Measurements from ENCODE around the gene ARHGEF2. TPM values are rescaled to one million over a fixed set of nuclear protein-coding genes. Genes with fewer than 3 reads are reported as not detected.
A peak's percentile ranks its signal among the peaks of the same experiment; 100 is the strongest.

ARHGEF2 gene
- polyA plus RNA-seq, 6 donors from 2014 or later = 6.9 to 48.4 (median 27.7) TPM

DNA sequence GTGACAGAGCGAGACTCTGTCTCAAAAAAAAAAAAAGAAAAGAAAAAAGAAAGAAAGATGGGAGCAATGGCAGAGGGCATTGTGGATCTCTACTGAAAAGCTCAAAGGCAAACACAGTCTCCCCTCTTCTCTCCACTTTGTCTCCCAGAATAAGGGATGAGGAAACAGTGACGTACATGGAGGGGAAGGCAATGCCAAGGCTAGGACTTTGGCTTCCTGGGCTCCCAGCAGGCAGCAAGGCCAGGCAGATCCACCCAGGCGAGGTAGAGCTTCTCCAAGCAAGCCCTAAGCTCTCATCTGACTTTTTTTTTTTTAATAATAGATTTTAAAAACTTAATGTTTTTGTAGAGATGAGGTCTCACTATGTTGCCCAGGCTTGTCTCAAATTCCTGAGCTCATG is 4.6 kb downstream of the ARHGEF2 start:
- Mint-ChIP-seq H3K36me3 (peaks cover 14 to 47% of the 10 kb centered on the region in 2 donors), H3K27me3 (no peaks in the 10 kb centered on the region), H3K9me3 (no peaks in the 10 kb centered on the region), H3K4me3 (peak overlapping the region; percentile 68 to 99 (median 96)), H3K27ac (peak overlapping the region in 5 of 6 donors; percentile 63 to 98 (median 75)), H3K4me1 (peaks cover 81 to 86% (median 84%) of the 10 kb centered on the region in 3 donors)
- DNase-seq (no peak), ATAC-seq (ENCODE audit: low read depth in 2 of 2) (no peak)

- Mint-ChIP-seq H3K27ac (peak overlapping the region; percentile 85 to 94 (median 91)), H3K36me3 (peaks cover 14 to 53% of the 10 kb centered on the region in 2 donors), H3K4me1 (peaks cover 93 to 99% (median 96%) of the 10 kb centered on the region in 3 donors), H3K27me3 (no peaks in the 10 kb centered on the region), H3K9me3 (no peaks in the 10 kb centered on the region), H3K4me3 (peak overlapping the region in 7 of 8 donors; percentile 68 to 98 (median 90))
- no peak for DNase-seq
- ATAC-seq (ENCODE audit: low read depth in 2 of 2) = no peak
Observed at GRCh38 chr1:155971910-155972809, 6.2 kb downstream of the ARHGEF2 start.

- Mint-ChIP-seq H3K4me1 (peaks cover 92 to 97% (median 96%) of the 10 kb centered on the region in 3 donors), H3K36me3 (peaks cover 14 to 51% of the 10 kb centered on the region in 2 donors), H3K4me3 (peak overlapping the region; percentile 74 to 95 (median 89)), H3K9me3 (no peaks in the 10 kb centered on the region), H3K27me3 (no peaks in the 10 kb centered on the region), H3K27ac (peak overlapping the region; percentile 91 to 98 (median 95))
- ATAC-seq (ENCODE audit: low read depth in 2 of 2) (peak; percentile 98), DNase-seq (peak; percentile 69)
Observed at GRCh38 chr1:155970531-155971167, 7.7 kb downstream of the ARHGEF2 start.

- H3K36me3 Mint-ChIP-seq = peaks cover 14 to 49% of the 10 kb centered on the region in 2 donors
Observed at GRCh38 chr1:155969377-155969791, 9.0 kb downstream of the ARHGEF2 start.

GRCh38 chr1:155968670-155969069 is 9.7 kb downstream of the ARHGEF2 start:
- Mint-ChIP-seq H3K4me3 (peak overlapping the region in 6 of 8 donors; percentile 39 to 93 (median 68)), H3K27ac (peak overlapping the region in 5 of 6 donors; percentile 81 to 97 (median 93)), H3K27me3 (no peaks in the 10 kb centered on the region), H3K9me3 (no peaks in the 10 kb centered on the region), H3K4me1 (peaks cover 77 to 84% (median 82%) of the 10 kb centered on the region in 3 donors), H3K36me3 (peaks cover 14 to 52% of the 10 kb centered on the region in 2 donors)
- ATAC-seq (ENCODE audit: low read depth in 2 of 2) (no peak), DNase-seq (no peak)

More at GRCh38 chr1:155969377-155969791, 9.0 kb downstream of the ARHGEF2 start:
- Mint-ChIP-seq H3K27ac (peak overlapping the region in 4 of 6 donors; percentile 41 to 97 (median 91)), H3K9me3 (no peaks in the 10 kb centered on the region), H3K4me1 (peaks cover 84 to 88% (median 85%) of the 10 kb centered on the region in 3 donors), H3K27me3 (no peaks in the 10 kb centered on the region), H3K4me3 (peak overlapping the region in 6 of 8 donors; percentile 41 to 95 (median 85))
- ATAC-seq (ENCODE audit: low read depth in 2 of 2) (no peak), DNase-seq (no peak)

DNA sequence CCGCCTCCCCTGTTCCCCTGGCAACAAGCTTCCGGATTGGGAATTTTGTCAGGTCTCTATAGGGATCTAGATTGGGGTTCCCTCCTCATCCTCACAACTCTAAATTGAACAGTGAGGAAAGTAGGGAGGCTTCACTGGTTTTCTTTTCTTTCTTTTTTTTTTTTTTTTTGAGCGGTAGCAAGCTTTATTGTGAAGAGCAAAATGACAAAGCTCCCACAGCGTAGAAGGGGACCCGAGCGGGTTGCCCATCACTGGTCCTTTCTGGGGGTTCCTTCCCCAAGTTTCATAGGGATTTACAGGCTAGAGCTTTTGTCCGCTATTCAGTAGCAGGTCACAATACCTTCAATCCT is 10.3 kb downstream of the ARHGEF2 start:
- Mint-ChIP-seq H3K27ac (peak overlapping the region; percentile 92 to 97 (median 94)), H3K4me1 (peaks cover 71 to 80% (median 76%) of the 10 kb centered on the region in 3 donors), H3K36me3 (peaks cover 11 to 52% of the 10 kb centered on the region in 2 donors), H3K27me3 (no peaks in the 10 kb centered on the region), H3K9me3 (no peaks in the 10 kb centered on the region), H3K4me3 (peak overlapping the region in 7 of 8 donors; percentile 2 to 93 (median 74))
- DNase-seq (no peak), ATAC-seq (ENCODE audit: low read depth in 2 of 2) (no peak)

- peak in 1 of 2 donors; percentile 21 for ATAC-seq (ENCODE audit: low read depth in 2 of 2)
- Mint-ChIP-seq H3K9me3 (no peaks in the 10 kb centered on the region), H3K4me3 (peak overlapping the region; percentile 43 to 93 (median 76)), H3K4me1 (peaks cover 70 to 76% (median 75%) of the 10 kb centered on the region in 3 donors), H3K36me3 (peaks cover 7 to 52% of the 10 kb centered on the region in 2 donors), H3K27ac (peak overlapping the region; percentile 92 to 97 (median 94)), H3K27me3 (no peaks in the 10 kb centered on the region)
- no peak for DNase-seq
Observed at GRCh38 chr1:155967341-155968050, 10.9 kb downstream of the ARHGEF2 start.

- no peak for DNase-seq
- H3K27ac Mint-ChIP-seq = peak overlapping the region in 5 of 6 donors; percentile 79 to 97 (median 93)
- no peaks in the 10 kb centered on the region for H3K9me3 Mint-ChIP-seq
- H3K4me3 Mint-ChIP-seq = peak overlapping the region in 6 of 8 donors; percentile 43 to 93 (median 68)
- H3K4me1 Mint-ChIP-seq = peaks cover 68 to 75% (median 73%) of the 10 kb centered on the region in 3 donors
- ATAC-seq (ENCODE audit: low read depth in 2 of 2) = no peak
- peaks cover 7 to 57% of the 10 kb centered on the region in 2 donors for H3K36me3 Mint-ChIP-seq
- no peaks in the 10 kb centered on the region for H3K27me3 Mint-ChIP-seq
Observed at GRCh38 chr1:155966750-155967149, 11.6 kb downstream of the ARHGEF2 start.

DNA sequence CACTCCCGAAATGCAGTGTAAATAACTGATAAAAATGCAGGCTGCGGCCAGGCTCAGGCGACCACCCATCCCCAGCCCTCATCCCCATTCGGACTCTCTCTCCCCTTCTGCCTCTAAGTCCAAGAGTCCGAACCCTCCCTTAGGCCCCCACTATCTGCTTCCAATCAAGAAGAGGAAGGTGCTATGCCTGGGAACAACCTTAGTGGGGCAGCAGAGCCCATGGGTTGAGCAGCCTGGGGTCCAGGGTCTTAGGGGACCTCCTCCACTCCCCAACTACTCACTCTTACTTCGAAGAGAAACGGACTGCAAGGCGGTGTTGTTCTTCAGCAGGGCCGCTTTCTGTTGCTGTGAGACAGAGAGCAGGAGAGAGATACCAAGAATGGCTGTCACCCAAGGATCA is 12.2 kb downstream of the ARHGEF2 start:
- peak overlapping the region in 5 of 6 donors; percentile 66 to 93 (median 88) for H3K27ac Mint-ChIP-seq
- no peak for ATAC-seq (ENCODE audit: low read depth in 2 of 2)
- H3K4me1 Mint-ChIP-seq = peaks cover 68 to 75% (median 72%) of the 10 kb centered on the region in 3 donors
- DNase-seq = no peak
- H3K9me3 Mint-ChIP-seq = no peaks in the 10 kb centered on the region
- H3K4me3 Mint-ChIP-seq = peak overlapping the region in 3 of 8 donors; percentile 26 to 93 (median 42)
- no peaks in the 10 kb centered on the region for H3K27me3 Mint-ChIP-seq
- peaks cover 7 to 62% of the 10 kb centered on the region in 2 donors for H3K36me3 Mint-ChIP-seq

DNA sequence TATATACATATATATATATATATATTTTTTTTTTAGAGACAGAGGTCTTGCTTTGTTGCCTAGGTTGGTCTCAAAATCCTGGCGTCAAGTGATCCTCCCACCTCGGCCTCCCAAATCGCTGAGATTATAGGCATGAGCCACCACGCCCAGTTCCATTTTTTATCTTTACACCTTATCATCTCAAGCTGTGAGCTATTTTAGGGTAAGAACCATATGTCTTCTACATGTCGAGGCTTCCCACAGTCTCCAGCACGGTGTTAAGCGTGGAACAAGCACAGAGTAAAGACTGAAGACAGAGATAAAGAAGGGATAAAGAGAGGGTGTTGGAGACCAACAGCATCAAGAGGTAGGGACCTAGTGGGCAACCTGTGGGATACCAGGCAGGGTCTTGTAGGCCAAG is 14.2 kb downstream of the ARHGEF2 start:
- Mint-ChIP-seq H3K9me3 (no peaks in the 10 kb centered on the region), H3K4me1 (peaks cover 67 to 74% (median 68%) of the 10 kb centered on the region in 3 donors), H3K4me3 (peak overlapping the region in 2 of 8 donors; percentile 30 to 78), H3K27me3 (no peaks in the 10 kb centered on the region), H3K27ac (peak overlapping the region in 4 of 6 donors; percentile 29 to 93 (median 56)), H3K36me3 (peaks cover 6 to 65% of the 10 kb centered on the region in 2 donors)
- DNase-seq = no peak
- ATAC-seq (ENCODE audit: low read depth in 2 of 2) = no peak

- DNase-seq = no peak
- Mint-ChIP-seq H3K27ac (peak overlapping the region in 3 of 6 donors; percentile 16 to 85 (median 38)), H3K4me3 (peak overlapping the region in 2 of 8 donors; percentile 34 to 61), H3K4me1 (peaks cover 52 to 61% (median 55%) of the 10 kb centered on the region in 3 donors), H3K36me3 (peaks cover 6 to 52% of the 10 kb centered on the region in 2 donors), H3K9me3 (no peaks in the 10 kb centered on the region), H3K27me3 (no peaks in the 10 kb centered on the region)
- no peak for ATAC-seq (ENCODE audit: low read depth in 2 of 2)
Observed at GRCh38 chr1:155962599-155963211, 15.6 kb downstream of the ARHGEF2 start.

GRCh38 chr1:155961937-155962336 is 16.4 kb downstream of the ARHGEF2 start:
- no peaks in the 10 kb centered on the region for H3K27me3 Mint-ChIP-seq
- peak overlapping the region in 5 of 8 donors; percentile 15 to 80 (median 53) for H3K4me3 Mint-ChIP-seq
- peaks cover 12 to 45% of the 10 kb centered on the region in 2 donors for H3K36me3 Mint-ChIP-seq
- ATAC-seq (ENCODE audit: low read depth in 2 of 2) (peak in 1 of 2 donors; percentile 24), DNase-seq (no peak)
- no peaks in the 10 kb centered on the region for H3K9me3 Mint-ChIP-seq
- peak overlapping the region in 3 of 6 donors; percentile 56 to 90 (median 85) for H3K27ac Mint-ChIP-seq
- H3K4me1 Mint-ChIP-seq = peaks cover 45 to 58% (median 48%) of the 10 kb centered on the region in 3 donors

Data from naive B cell (primary cell).